GM12874 (cell line): ENCODE measurements around the gene FAM120B.

ENCODE experiments used
- TF ChIP-seq, protein P1 (sequence below): IDR thresholded peaks from 2 replicates; pipeline ENCODE4 v1.5.1; 2011; ENCODE audit warnings: low read depth, mild to moderate bottlenecking, control low read depth, low read length, moderate library complexity; ENCODE audit not compliant: insufficient read depth

Gene FAM120B

DNA sequence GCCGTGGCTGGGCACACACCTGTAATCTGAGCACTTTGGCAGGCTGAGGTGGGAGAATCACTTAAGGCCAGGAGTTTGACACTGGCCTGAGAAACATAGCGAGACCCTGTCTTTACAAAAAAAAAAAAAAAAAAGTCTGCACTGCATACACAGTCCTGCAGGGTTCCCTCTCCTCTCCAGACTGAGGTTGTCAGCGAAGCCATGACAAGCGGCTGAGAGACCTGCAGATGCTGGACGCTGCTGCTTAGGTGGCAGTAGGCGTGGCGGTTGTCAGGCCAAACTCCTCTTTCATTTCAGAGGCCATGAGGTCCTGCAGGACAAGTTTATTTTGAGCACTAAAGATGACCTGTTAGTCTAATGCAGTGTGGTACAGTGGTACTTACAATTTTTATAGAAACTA lies 86.5 kb downstream of the FAM120B start:
- TF ChIP-seq, protein P1, sequence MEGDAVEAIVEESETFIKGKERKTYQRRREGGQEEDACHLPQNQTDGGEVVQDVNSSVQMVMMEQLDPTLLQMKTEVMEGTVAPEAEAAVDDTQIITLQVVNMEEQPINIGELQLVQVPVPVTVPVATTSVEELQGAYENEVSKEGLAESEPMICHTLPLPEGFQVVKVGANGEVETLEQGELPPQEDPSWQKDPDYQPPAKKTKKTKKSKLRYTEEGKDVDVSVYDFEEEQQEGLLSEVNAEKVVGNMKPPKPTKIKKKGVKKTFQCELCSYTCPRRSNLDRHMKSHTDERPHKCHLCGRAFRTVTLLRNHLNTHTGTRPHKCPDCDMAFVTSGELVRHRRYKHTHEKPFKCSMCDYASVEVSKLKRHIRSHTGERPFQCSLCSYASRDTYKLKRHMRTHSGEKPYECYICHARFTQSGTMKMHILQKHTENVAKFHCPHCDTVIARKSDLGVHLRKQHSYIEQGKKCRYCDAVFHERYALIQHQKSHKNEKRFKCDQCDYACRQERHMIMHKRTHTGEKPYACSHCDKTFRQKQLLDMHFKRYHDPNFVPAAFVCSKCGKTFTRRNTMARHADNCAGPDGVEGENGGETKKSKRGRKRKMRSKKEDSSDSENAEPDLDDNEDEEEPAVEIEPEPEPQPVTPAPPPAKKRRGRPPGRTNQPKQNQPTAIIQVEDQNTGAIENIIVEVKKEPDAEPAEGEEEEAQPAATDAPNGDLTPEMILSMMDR, result no peak

DNA sequence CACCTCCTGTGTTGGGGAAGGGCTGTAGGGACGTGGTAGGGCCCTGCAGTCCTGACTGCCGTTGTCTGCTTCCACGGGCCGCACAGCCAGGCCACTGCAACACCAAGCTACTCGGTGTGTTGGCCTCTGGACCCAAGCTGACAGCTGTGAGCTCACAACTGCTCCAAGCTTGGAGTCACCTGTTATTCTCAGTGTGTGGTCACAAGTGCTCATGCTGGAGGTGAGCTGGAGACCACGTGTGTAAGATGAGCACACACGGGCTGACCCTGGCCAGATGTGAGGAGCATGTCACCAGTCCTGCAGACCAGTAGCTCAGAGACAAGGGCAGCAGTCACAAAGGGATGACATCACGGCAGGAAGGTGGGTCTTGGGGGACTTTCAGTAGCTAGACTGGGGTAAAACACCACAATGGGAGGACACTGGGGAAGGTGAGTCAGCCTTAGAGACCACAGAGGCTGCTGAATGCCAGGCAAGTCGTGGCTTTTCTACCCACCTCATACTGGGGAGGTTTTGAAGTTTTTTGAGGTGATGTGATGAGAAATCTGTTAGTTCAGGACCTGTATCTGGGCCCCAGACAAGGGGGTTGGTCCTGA lies 87.3 kb downstream of the FAM120B start:
- TF ChIP-seq, protein P1, result no peak

DNA sequence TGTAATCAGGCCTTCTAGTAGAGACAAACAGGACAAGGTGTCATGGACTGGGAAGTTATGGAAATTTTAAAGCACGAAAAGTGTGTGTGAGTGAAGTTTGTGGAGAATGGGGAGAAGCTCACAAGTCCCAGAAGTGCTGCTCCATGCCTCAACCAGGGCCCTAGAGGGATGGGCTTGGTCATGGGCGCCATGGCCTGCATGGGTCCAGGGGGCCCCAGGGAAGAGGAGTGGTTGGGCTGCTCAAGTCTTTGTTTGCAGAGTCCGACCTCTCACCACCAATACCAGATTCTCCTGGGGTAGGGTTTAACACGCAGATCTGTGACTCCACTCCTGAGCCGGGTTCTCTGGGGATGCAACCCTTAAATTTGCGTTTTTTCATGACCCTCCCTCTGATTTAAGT lies 88.4 kb downstream of the FAM120B start:
- TF ChIP-seq, protein P1, result no peak

DNA sequence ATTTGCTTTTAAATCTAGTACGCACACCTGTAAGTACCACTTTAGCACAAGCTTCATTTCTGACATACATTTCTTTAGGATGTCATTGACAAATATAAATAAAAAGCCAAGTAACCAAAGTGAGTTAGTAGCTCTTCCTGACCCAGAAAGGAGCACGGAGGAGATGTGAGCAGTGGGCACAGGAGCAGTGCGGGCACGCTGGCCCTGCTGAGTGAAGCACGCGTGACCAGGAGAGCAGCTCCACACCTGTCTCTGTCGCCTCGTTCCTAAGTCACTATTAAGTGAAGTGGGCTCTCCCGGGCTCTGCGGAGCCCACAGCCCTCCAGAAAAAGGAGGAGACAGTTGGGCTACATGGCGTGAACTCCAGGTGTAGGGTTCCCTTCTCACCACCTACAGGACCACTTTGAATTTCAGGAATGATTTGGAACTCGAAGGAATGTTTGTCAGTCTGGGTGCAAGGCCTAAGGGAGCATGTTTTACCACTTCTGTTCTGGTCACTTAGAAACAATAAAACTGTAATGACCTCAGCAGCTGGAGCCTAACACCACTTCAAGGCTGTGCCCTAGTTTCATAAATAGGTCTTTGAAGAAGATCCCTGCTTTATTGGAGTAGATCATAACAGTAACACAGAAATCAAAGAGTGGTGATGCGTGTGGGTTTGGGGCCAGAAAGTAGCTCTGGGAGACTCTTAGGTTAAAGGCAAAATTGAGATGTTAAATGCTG lies 95.9 kb downstream of the FAM120B start:
- TF ChIP-seq, protein P1, result no peak

DNA sequence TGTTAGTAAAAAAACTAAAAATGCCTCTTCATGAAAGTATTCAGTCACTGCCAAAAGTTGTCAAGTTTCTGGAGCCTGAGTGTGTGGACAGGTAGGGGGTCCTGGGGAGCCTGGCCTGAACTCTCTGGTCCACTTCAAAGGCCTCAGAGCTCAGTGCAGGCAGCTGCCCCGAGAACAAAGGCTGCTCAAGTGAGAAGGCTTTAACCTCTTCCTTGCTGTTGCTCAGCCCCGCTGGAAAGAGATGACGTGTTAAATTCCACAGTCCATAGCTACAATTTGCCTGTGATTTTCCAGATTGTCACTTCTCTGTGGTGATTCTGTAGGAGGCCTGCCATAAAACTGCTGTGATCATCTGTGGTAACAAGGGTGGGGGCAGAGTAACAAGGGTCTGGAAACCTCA lies 96.9 kb downstream of the FAM120B start:
- TF ChIP-seq, protein P1, result no peak

DNA sequence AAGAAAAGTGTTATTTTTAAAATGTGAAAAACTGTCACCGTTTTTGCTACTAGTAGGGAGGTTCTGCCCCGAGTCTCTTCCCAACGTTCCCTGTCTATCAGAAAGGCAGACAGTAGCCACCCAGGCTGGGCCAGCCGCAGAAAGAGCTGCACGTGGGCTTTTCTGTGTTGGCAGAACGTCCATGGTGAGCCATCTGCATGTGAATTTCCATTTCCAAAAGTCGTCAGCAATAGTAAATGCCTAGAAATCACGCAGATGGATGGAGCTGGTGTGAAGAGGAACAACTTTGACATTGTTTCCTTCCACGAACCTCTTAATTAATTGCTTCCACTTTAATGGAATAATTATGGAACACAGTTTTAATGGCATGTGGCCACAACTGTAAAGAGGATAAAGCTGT lies 97.5 kb downstream of the FAM120B start:
- TF ChIP-seq, protein P1, result no peak

DNA sequence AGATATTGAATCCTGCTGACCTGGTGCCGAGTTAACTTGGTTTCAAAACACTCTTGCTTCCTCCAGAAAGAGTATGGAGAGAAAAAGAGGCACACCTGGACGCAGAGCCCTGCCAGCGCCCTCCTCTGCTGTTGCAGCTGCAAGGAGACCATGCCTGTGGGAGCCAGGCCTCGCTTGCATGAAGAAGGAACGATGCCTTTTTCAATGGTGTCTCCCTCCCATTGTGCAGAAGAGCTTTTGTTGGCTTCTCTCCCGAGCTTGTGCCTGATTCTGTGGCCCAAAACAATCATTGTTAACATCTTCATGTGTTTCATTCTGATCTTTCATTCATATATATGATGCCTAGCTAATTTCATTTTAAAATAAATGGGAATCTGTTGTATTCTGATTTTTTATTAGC lies 98.1 kb downstream of the FAM120B start:
- TF ChIP-seq, protein P1, result no peak
